Measurements from ENCODE around the gene GLE1. TPM values are rescaled to one million over a fixed set of nuclear protein-coding genes. Genes with fewer than 3 reads are reported as not detected.
A peak's percentile ranks its signal among the peaks of the same experiment; 100 is the strongest.

Gene GLE1
- total RNA-seq, 2 donors from 2014 or later, result 8.3 to 11.5 TPM

DNA sequence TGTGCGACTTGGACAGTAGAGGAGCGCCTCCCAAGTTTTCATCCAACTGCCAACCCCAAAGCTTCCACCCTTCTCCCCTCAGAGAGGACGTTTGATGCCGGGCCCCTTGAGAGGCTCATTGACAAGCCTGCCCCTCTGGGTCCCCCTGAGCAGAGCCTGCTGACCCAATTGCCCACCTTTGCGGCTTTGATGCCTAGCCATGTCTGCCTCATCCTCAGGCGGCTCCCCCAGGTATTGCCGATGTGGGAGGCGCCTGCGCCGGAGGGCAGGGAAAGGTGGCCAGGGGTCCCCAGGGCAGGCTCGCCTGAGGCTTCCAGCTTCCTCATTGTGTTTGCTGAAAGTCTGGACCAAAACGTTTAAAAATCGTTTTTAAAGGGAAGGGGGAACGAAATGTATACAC lies 47.3 kb upstream of the GLE1 start:
- no peak overlapping the region for H3K27ac ChIP-seq
- no peaks in the 10 kb centered on the region for H3K9me3 ChIP-seq
- H3K4me1 ChIP-seq, result peaks cover 12% of the 10 kb centered on the region
- ATAC-seq, result no peak
- intact Hi-C loops (cut with DNase I), result no loop called here
- TF ChIP-seq POLR2A (IDR thresholded peaks at IDR 0.05) (no peak), CTCF (IDR thresholded peaks at IDR 0.05) (no peak)
- H3K36me3 ChIP-seq (replicated peaks in 1 of 2; ENCODE audit: insufficient read depth in 1 of 2, low read depth in 2 of 2), result peaks cover 0 to 2% of the 10 kb centered on the region in 2 donors
- WGBS, 2 donors, result 44 to 52% methylated on average over 14 of the region's 14 CpGs
- H3K4me3 ChIP-seq, result peak overlapping the region; percentile 65 to 73
- H3K27me3 ChIP-seq, result no peaks in the 10 kb centered on the region
- no peak for DNase-seq

DNA sequence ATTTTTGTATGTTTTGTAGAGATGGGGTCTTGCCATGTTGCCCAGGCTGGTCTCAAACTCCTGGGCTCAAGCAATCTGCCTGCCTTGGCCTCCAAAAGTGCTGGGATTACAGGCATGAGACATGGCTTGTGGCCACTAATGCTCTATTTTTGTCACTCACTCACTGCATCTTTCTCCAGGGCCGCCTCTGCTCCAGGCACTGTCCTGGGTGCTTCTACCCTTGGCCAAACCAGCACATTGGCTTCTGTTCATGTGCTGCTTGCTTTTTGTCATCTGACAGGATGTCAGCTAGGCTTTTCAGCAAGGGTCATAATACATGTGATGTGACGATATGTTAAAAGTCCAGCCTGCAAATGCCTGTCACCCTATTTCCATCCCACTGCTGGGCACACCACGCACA lies 45.5 kb upstream of the GLE1 start:
- Histone ChIP-seq H3K4me3 (no peak overlapping the region), H3K27ac (no peak overlapping the region), H3K27me3 (no peaks in the 10 kb centered on the region), H3K9me3 (no peaks in the 10 kb centered on the region), H3K4me1 (peaks cover 12% of the 10 kb centered on the region), H3K36me3 (replicated peaks in 1 of 2; ENCODE audit: insufficient read depth in 1 of 2, low read depth in 2 of 2) (peaks cover 0 to 6% of the 10 kb centered on the region in 2 donors)
- no peak for DNase-seq
- WGBS, 2 donors, result 98 to 100% methylated on average over 3 of the region's 3 CpGs
- no peak for ATAC-seq
- intact Hi-C loops (cut with DNase I), result no loop called here
- TF ChIP-seq POLR2A (IDR thresholded peaks at IDR 0.05) (no peak), CTCF (IDR thresholded peaks at IDR 0.05) (no peak)

DNA sequence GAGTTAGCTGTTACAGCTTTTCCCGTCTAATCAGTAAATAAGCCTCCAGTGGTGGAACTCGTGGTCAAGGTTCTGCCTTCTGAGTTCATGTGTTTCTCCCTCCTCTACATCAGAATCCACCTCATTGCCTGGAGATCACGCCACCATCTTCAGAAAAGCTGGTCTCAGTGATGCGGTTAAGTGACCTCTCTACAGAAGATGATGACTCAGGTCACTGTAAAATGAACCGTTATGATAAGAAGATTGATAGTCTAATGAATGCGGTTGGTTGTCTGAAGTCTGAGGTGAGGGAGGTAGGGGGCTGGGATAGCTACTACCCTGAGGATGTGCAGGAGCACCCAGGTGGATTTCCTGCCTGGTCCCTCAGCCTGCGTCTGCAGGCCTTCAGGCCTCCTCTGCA lies 35.4 kb upstream of the GLE1 start:
- intact Hi-C loops (cut with DNase I), result no loop called here
- ATAC-seq (no peak), DNase-seq (no peak)
- 80 to 86% methylated on average over 6 to 7 of the region's 7 CpGs for WGBS, 2 donors
- TF ChIP-seq CTCF (IDR thresholded peaks at IDR 0.05) (no peak), POLR2A (IDR thresholded peaks at IDR 0.05) (no peak)
- H3K4me1 ChIP-seq, result no peaks in the 10 kb centered on the region
- no peak overlapping the region for H3K27ac ChIP-seq
- H3K27me3 ChIP-seq, result no peaks in the 10 kb centered on the region
- no peak overlapping the region for H3K4me3 ChIP-seq
- no peaks in the 10 kb centered on the region for H3K9me3 ChIP-seq
- H3K36me3 ChIP-seq (replicated peaks in 1 of 2; ENCODE audit: insufficient read depth in 1 of 2, low read depth in 2 of 2), result no peaks in the 10 kb centered on the region

- intact Hi-C loops (cut with DNase I), result no loop called here
- Histone ChIP-seq H3K4me1 (no peaks in the 10 kb centered on the region), H3K27ac (no peak overlapping the region), H3K27me3 (no peaks in the 10 kb centered on the region), H3K9me3 (no peaks in the 10 kb centered on the region), H3K36me3 (replicated peaks in 1 of 2; ENCODE audit: insufficient read depth in 1 of 2, low read depth in 2 of 2) (no peaks in the 10 kb centered on the region), H3K4me3 (no peak overlapping the region)
- DNase-seq (no peak), ATAC-seq (no peak)
- WGBS, 2 donors, result 59 to 77% methylated on average over 5 of the region's 5 CpGs
- TF ChIP-seq POLR2A (IDR thresholded peaks at IDR 0.05) (no peak), CTCF (IDR thresholded peaks at IDR 0.05) (no peak)
These were observed 34.0 kb upstream of the GLE1 start for GRCh38 chr9:128470560-128470959.

DNA sequence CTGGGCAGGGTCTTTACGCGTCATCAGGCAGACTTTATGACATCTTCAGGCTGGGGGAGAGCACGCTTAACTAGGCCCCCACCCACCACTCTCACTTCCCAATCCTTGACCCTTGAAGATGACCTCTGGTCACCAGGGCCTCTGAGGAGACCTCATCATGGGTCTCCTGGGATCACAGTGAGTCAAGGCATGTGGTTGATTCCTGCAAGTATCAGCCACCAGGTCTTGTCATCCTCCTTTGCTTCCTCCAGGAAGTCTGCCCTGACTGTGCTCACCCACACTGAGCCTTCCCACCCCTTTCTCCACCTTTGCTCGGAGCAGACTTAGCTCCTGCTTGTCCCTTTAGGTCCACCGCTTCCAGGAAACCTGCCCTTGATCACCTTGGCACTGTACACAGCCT lies 31.4 kb upstream of the GLE1 start:
- H3K27me3 ChIP-seq, result no peaks in the 10 kb centered on the region
- TF ChIP-seq CTCF (IDR thresholded peaks at IDR 0.05), result no peak
- no peak for TF ChIP-seq POLR2A (IDR thresholded peaks at IDR 0.05)
- no peak for DNase-seq

More for the DNA sequence above, 31.4 kb upstream of the GLE1 start:
- ATAC-seq, result no peak
- no peaks in the 10 kb centered on the region for H3K9me3 ChIP-seq
- intact Hi-C loops (cut with DNase I), result no loop called here
- H3K4me3 ChIP-seq, result no peak overlapping the region
- 94 to 97% methylated on average over 4 to 5 of the region's 5 CpGs for WGBS, 2 donors
- no peak overlapping the region for H3K27ac ChIP-seq
- H3K36me3 ChIP-seq (replicated peaks in 1 of 2; ENCODE audit: insufficient read depth in 1 of 2, low read depth in 2 of 2), result no peaks in the 10 kb centered on the region
- H3K4me1 ChIP-seq, result no peaks in the 10 kb centered on the region
